Hepatocyte (in vitro differentiated cells): ENCODE measurements around the gene SLC23A2. TPM values are rescaled to one million over a fixed set of nuclear protein-coding genes. Genes with fewer than 3 reads are reported as not detected.

Experiments
- DNase-seq: peaks from one replicate; pipeline ENCODE4 v3.0.0-alpha.2; 2016; ENCODE audit warnings: low spot score
- H2AFZ ChIP-seq: fragments of 200-600 bp; sonication (generic); 2 replicates; pipeline ENCODE4 v1.6.0; 2016; ENCODE audit warnings: antibody characterized with exemption, mild to moderate bottlenecking
- H3K27ac ChIP-seq: fragments of 200-600 bp; sonication (generic); 2 replicates; pipeline ENCODE4 v1.5.1; 2016; ENCODE audit warnings: mild to moderate bottlenecking
- H3K27me3 ChIP-seq: fragments of 200-600 bp; sonication (generic); 2 replicates; pipeline ENCODE4 v1.6.1; 2016
- H3K36me3 ChIP-seq: fragments of 200-600 bp; sonication (generic); replicated peaks from 2 replicates; pipeline ENCODE4 v1.5.1; 2016; ENCODE audit warnings: low read depth; ENCODE audit not compliant: insufficient read depth
- H3K4me1 ChIP-seq: fragments of 200-600 bp; sonication (generic); 2 replicates; pipeline ENCODE4 v1.5.1; 2016; ENCODE audit warnings: mild to moderate bottlenecking, moderate library complexity; ENCODE audit not compliant: insufficient read depth
- H3K4me2 ChIP-seq: fragments of 200-600 bp; sonication (generic); 2 replicates; pipeline ENCODE4 v1.6.0; 2016
- H3K4me3 ChIP-seq: fragments of 200-600 bp; sonication (generic); 2 replicates; pipeline ENCODE4 v1.5.1; 2016; ENCODE audit warnings: mild to moderate bottlenecking
- H3K79me2 ChIP-seq: fragments of 200-600 bp; sonication (generic); 2 replicates; pipeline ENCODE4 v1.6.0; 2017; ENCODE audit warnings: mild to moderate bottlenecking
- H3K9me2 ChIP-seq: fragments of 200-600 bp; sonication (generic); replicated peaks from 2 replicates; pipeline ENCODE4 v1.6.0; 2017; ENCODE audit warnings: mild to moderate bottlenecking; ENCODE audit not compliant: insufficient read depth
- H3K9me3 ChIP-seq: fragments of 200-600 bp; sonication (generic); 2 replicates; pipeline ENCODE4 v1.5.1; 2016; ENCODE audit warnings: low read depth, mild to moderate bottlenecking
- H4K20me1 ChIP-seq: fragments of 200-600 bp; sonication (generic); 2 replicates; pipeline ENCODE4 v1.6.0; 2016; ENCODE audit warnings: mild to moderate bottlenecking; ENCODE audit not compliant: insufficient read depth, poor library complexity, severe bottlenecking
- EZH2 ChIP-seq: fragments of 200-600 bp; sonication (generic); IDR thresholded peaks from 2 replicates; pipeline ENCODE4 v1.6.1; 2016; ENCODE audit warnings: antibody characterized with exemption, mild to moderate bottlenecking, borderline replicate concordance
- EZH2phosphoT487 ChIP-seq: fragments of 200-600 bp; sonication (generic); IDR thresholded peaks from one replicate; pipeline ENCODE4 v1.6.1; 2018; ENCODE audit warnings: antibody characterized with exemption, mild to moderate bottlenecking, low read depth, moderate library complexity; ENCODE audit not compliant: unreplicated experiment, severe bottlenecking
- WGBS: methylation state at CpG from one replicate; pipeline ENCODE4 v1.1.6; 2016; ENCODE audit warnings: low lambda C conversion rate; ENCODE audit errors: missing lambda C conversion rate; 5-methylcytosine and 5-hydroxymethylcytosine counted together
- polyA plus RNA-seq: library from polyadenylated mRNA; unstranded; fragments of >200 nt; fragmentation: Nextera tagmentation; extraction: Ambion mirVana; gene quantifications from 2 replicates; pipeline ENCODE4 v1.2.1, GENCODE V29; 2016
- total RNA-seq: library from RNA; depleted of rRNA; stranded (reverse); fragments of >200 nt; gene quantifications from 2 replicates; pipeline ENCODE4 v1.2.3, GENCODE V29; 2014
- TF ChIP-seq, protein P1 (sequence below): fragments of 200-600 bp; sonication (generic); IDR thresholded peaks from 2 replicates; pipeline ENCODE4 v1.5.1; 2016; ENCODE audit warnings: antibody characterized with exemption, mild to moderate bottlenecking; ENCODE audit not compliant: poor library complexity

SLC23A2 gene
- total and polyA plus RNA-seq, 2 experiments from 2014 or later, result 8.2 to 13.3 TPM

GRCh38 chr20:4973330-4974097 lies 27.8 kb downstream of the SLC23A2 start:
- Histone ChIP-seq H3K4me2 (no peak overlapping the region), H3K79me2 (peaks cover 30% of the 10 kb centered on the region), H3K27ac (no peak overlapping the region), H3K4me1 (no peaks in the 10 kb centered on the region), H2AFZ (no peak overlapping the region), H3K27me3 (no peaks in the 10 kb centered on the region), H3K9me2 (no peaks in the 10 kb centered on the region), H3K4me3 (no peak overlapping the region), H3K9me3 (no peaks in the 10 kb centered on the region), H3K36me3 (no peaks in the 10 kb centered on the region), H4K20me1 (no peaks in the 10 kb centered on the region)
- peak; percentile 18 for DNase-seq
- WGBS, result 82% methylated on average over 11 of the region's 11 CpGs
- TF ChIP-seq, protein P1, sequence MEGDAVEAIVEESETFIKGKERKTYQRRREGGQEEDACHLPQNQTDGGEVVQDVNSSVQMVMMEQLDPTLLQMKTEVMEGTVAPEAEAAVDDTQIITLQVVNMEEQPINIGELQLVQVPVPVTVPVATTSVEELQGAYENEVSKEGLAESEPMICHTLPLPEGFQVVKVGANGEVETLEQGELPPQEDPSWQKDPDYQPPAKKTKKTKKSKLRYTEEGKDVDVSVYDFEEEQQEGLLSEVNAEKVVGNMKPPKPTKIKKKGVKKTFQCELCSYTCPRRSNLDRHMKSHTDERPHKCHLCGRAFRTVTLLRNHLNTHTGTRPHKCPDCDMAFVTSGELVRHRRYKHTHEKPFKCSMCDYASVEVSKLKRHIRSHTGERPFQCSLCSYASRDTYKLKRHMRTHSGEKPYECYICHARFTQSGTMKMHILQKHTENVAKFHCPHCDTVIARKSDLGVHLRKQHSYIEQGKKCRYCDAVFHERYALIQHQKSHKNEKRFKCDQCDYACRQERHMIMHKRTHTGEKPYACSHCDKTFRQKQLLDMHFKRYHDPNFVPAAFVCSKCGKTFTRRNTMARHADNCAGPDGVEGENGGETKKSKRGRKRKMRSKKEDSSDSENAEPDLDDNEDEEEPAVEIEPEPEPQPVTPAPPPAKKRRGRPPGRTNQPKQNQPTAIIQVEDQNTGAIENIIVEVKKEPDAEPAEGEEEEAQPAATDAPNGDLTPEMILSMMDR, result no peak
- TF ChIP-seq EZH2 (no peak), EZH2phosphoT487 (no peak)

GRCh38 chr20:4972506-4973251 lies 28.6 kb downstream of the SLC23A2 start:
- Histone ChIP-seq H3K9me2 (no peaks in the 10 kb centered on the region), H3K4me2 (no peak overlapping the region), H3K9me3 (no peaks in the 10 kb centered on the region), H3K79me2 (peaks cover 24% of the 10 kb centered on the region), H3K27me3 (no peaks in the 10 kb centered on the region), H3K4me3 (no peak overlapping the region), H3K27ac (no peak overlapping the region), H3K36me3 (no peaks in the 10 kb centered on the region), H3K4me1 (no peaks in the 10 kb centered on the region), H2AFZ (no peak overlapping the region), H4K20me1 (no peaks in the 10 kb centered on the region)
- TF ChIP-seq, protein P1, result no peak
- TF ChIP-seq EZH2phosphoT487, result no peak
- TF ChIP-seq EZH2, result no peak
- WGBS, result 92% methylated on average over 11 of the region's 12 CpGs
- no peak for DNase-seq

GRCh38 chr20:4971064-4971463 lies 30.2 kb downstream of the SLC23A2 start:
- Histone ChIP-seq H2AFZ (no peak overlapping the region), H3K79me2 (peaks cover 16% of the 10 kb centered on the region), H3K4me1 (no peaks in the 10 kb centered on the region), H3K27me3 (no peaks in the 10 kb centered on the region), H3K36me3 (no peaks in the 10 kb centered on the region), H3K9me2 (no peaks in the 10 kb centered on the region), H3K4me3 (no peak overlapping the region), H3K27ac (no peak overlapping the region), H4K20me1 (no peaks in the 10 kb centered on the region), H3K9me3 (no peaks in the 10 kb centered on the region), H3K4me2 (no peak overlapping the region)
- WGBS, result 100% methylated on average over 2 of the region's 2 CpGs
- no peak for DNase-seq
- TF ChIP-seq, protein P1, result no peak
